Measurements from ENCODE around the gene PLCB4. TPM values are rescaled to one million over a fixed set of nuclear protein-coding genes. Genes with fewer than 3 reads are reported as not detected.

The PLCB4 gene
- total RNA-seq, 6 experiments from 2014 or later = 71.8 to 95.7 (median 79.1) TPM

DNA sequence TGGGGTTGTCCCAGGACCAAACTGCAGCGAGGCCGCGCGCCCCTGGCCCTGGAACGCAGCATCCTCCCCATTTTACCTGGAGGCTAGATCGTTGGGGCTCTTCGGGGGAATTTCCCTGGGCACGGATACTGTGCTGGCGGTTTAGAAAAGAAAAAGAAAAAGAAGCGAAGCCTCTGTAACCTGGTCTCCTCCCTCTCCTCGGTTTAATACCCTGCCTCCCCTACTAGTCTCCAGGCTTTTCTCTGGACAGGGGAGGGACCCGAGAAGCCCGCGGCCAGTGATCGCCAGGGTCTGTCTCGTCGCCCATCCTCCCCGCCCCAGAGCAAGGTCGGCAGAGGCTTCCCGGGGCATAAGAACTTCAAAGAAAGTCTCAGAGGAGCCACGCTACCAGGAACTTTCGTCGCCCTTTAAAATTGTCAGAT, 439.4 kb downstream of the PLCB4 start:
- no peak for TF ChIP-seq CTCF (IDR thresholded peaks at IDR 0.05)
- Mint-ChIP-seq H3K4me1 (ENCODE audit: low read depth) (no peaks in the 10 kb centered on the region; the same call in 1 of the 2 replicates), H3K27me3 (ENCODE audit: insufficient read depth) (peaks cover 49% of the 10 kb centered on the region), H3K27ac (no peak overlapping the region), H3K36me3 (ENCODE audit: low read depth) (no peaks in the 10 kb centered on the region), H3K4me3 (no peak overlapping the region; the same call in 1 of the 2 replicates), H3K9me3 (no peaks in the 10 kb centered on the region)
- DNase-seq = no peak

DNA sequence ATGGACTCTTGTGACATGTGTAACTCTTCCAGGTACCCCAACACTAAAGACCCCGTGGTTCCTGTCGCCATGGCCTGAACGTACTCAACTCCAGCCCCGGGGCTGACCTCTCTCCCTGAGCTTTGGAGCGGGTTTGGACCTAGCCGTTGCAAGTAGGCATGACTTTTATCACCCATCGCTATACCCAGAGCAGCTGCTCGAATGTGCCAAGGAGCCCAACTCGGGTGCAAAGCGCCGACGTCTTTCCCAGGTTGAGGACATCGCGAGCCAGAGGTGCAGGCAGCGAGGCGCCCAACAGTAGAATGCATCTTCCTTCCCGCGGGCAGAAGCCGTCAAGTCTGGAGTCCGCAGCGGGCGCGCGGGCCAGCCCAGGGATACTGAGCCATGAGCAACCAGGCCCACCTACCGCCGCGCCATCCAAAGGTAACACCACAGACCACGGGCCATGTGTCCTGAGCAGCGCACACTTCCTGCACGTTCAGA, 439.9 kb downstream of the PLCB4 start:
- Mint-ChIP-seq H3K27me3 (ENCODE audit: insufficient read depth) (peaks cover 49% of the 10 kb centered on the region), H3K27ac (no peak overlapping the region)

GRCh38 chr20:9509246-9509645, 440.4 kb downstream of the PLCB4 start:
- H3K36me3 Mint-ChIP-seq (ENCODE audit: low read depth) = no peaks in the 10 kb centered on the region
- DNase-seq = no peak
- peaks cover 51% of the 10 kb centered on the region for H3K27me3 Mint-ChIP-seq (ENCODE audit: insufficient read depth)
- no peak overlapping the region for H3K4me3 Mint-ChIP-seq
- no peak for TF ChIP-seq CTCF (IDR thresholded peaks at IDR 0.05)
- no peak overlapping the region for H3K27ac Mint-ChIP-seq
- H3K4me1 Mint-ChIP-seq (ENCODE audit: low read depth) = no peaks in the 10 kb centered on the region; the same call in 1 of the 2 replicates
- H3K9me3 Mint-ChIP-seq = no peaks in the 10 kb centered on the region

More for the DNA sequence above, 439.9 kb downstream of the PLCB4 start:
- no peaks in the 10 kb centered on the region for H3K36me3 Mint-ChIP-seq (ENCODE audit: low read depth)
- no peak overlapping the region for H3K4me3 Mint-ChIP-seq
- no peaks in the 10 kb centered on the region for H3K9me3 Mint-ChIP-seq
- no peaks in the 10 kb centered on the region; the same call in 1 of the 2 replicates for H3K4me1 Mint-ChIP-seq (ENCODE audit: low read depth)
- no peak for TF ChIP-seq CTCF (IDR thresholded peaks at IDR 0.05)
- no peak for DNase-seq

DNA sequence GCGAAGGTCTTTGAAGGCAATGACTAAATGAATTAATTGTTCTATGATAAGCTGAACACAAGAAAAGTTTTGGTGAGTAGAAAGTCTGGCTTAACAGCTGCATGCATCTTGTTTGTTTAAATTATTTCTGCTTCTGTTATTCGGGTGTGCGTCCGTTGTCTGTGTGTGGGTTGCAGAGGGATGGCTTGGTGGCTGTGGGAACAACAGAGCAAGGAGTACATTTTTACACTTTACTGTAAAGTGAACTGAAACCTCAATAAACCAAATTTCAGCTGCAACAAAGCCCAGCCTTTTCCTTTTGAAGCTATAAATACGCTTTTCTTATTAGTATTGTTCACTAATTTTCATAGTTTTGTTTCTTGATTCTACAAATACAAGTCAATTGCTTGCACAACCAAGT, 442.0 kb downstream of the PLCB4 start:
- Mint-ChIP-seq H3K27me3 (ENCODE audit: insufficient read depth) (peaks cover 58% of the 10 kb centered on the region), H3K27ac (no peak overlapping the region), H3K4me3 (no peak overlapping the region), H3K36me3 (ENCODE audit: low read depth) (no peaks in the 10 kb centered on the region), H3K4me1 (ENCODE audit: low read depth) (peaks cover 8% of the 10 kb centered on the region), H3K9me3 (no peaks in the 10 kb centered on the region)
- DNase-seq = no peak
- no peak for TF ChIP-seq CTCF (IDR thresholded peaks at IDR 0.05)

DNA sequence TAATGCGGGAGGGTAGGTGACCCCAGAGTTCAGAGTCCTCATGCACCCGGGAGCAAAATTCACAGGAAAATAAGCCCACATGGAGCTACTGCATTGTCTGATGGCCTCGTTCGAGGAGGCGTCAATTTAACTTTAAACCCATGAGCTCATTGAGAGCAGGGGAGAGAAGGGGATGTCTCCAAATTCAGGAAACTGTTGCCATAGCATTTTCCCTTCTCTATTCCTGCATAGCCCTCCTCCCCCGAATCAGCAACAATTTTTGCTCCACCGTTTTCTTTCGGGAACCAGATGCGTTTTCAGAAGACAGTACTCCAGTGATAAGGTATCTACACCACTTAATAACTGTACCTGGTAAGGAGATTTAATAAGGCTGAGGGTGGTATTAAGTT, 445.2 kb downstream of the PLCB4 start:
- H3K4me3 Mint-ChIP-seq = no peak overlapping the region

More for the DNA sequence above, 445.2 kb downstream of the PLCB4 start:
- peaks cover 64% of the 10 kb centered on the region for H3K27me3 Mint-ChIP-seq (ENCODE audit: insufficient read depth)
- no peaks in the 10 kb centered on the region for H3K9me3 Mint-ChIP-seq
- H3K4me1 Mint-ChIP-seq (ENCODE audit: low read depth) = peaks cover 8% of the 10 kb centered on the region
- no peak for TF ChIP-seq CTCF (IDR thresholded peaks at IDR 0.05)
- no peak for DNase-seq
- no peak overlapping the region for H3K27ac Mint-ChIP-seq
- no peaks in the 10 kb centered on the region for H3K36me3 Mint-ChIP-seq (ENCODE audit: low read depth)

Measured in HFFc6 (cell line).